ENCODE data around the gene CHAC2.

- no peak for TF ChIP-seq CTCF (IDR thresholded peaks at IDR 0.05; ENCODE audit: poor library complexity)
- no peak for TF ChIP-seq EZH2 (IDR thresholded peaks at IDR 0.05; ENCODE audit: borderline replicate concordance)
Observed at GRCh38 chr2:53765767-53766166, 1.8 kb upstream of the CHAC2 start.

All from hepatocyte (in vitro differentiated cells).